GM12878 (cell line): ENCODE measurements around the gene HSPB8. TPM values are rescaled to one million over a fixed set of nuclear protein-coding genes. Genes with fewer than 3 reads are reported as not detected.

Experiments used
- ATAC-seq: fragments of 200-7000 bp; cut with Tn5 transposase; 3 replicates; pipeline ENCODE4 v1.9.1; 2020; ENCODE audit warnings: mild to moderate bottlenecking, moderate library complexity
- BruUV-seq: library from RNA; stranded (reverse); fragments of 400-500 nt; replicated peaks from 2 replicates; lab custom pipeline; 2021; lab: Mats Ljungman, UMichigan
- CTCF ChIA-PET: fragments of 300-600 bp; sonication (Branson Sonifier 250); formaldehyde crosslinking; extraction: SDS; loops from one replicate; lab custom pipeline; 2021; ENCODE audit warnings: inconsistent platforms; lab: Yijun Ruan, JAX
- POLR2A ChIA-PET: fragments of 350-600 bp; formaldehyde crosslinking; extraction: SDS; loops from one replicate; lab custom pipeline; 2021; ENCODE audit warnings: inconsistent platforms; lab: Charles Lee
- RAD21 ChIA-PET: fragments of 300-600 bp; sonication (Branson Sonifier 250); formaldehyde crosslinking; loops from one replicate; lab custom pipeline; 2023; ENCODE audit warnings: antibody characterized with exemption; ENCODE audit not compliant: unreplicated experiment; lab: Charles Lee
- SMC1A ChIA-PET: fragments of 300-600 bp; sonication (Branson Sonifier 250); formaldehyde crosslinking; loops from one replicate; lab custom pipeline; 2023; ENCODE audit not compliant: unreplicated experiment, uncharacterized antibody; lab: Charles Lee
- DNase-seq: peaks from one replicate; pipeline ENCODE4 v3.0.0-alpha.2; 2011; ENCODE audit warnings: low read depth, low spot score
- FAIRE-seq: peaks from 3 replicates; lab custom pipeline; 2011; peaks lifted over from hg19 to GRCh38; lab: Jason Lieb, UNC
- H2AFZ ChIP-seq: 2 replicates; pipeline ENCODE4 v1.6.0; 2011; ENCODE audit warnings: low read depth, low read length, control low read depth; ENCODE audit not compliant: control insufficient read depth
- H3K27ac ChIP-seq: 2 replicates; pipeline ENCODE4 v1.5.1; 2011; ENCODE audit warnings: control low read depth; ENCODE audit not compliant: control insufficient read depth, insufficient read depth
- H3K27me3 ChIP-seq, 2 experiments: replicated peaks in 1 of 2; 2 replicates each; pipeline versions ENCODE4 v1.6.0 to v1.6.1; 2011; ENCODE audit warnings: low read length in 1 of 2; ENCODE audit not compliant: control insufficient read depth in 2 of 2, insufficient read depth in 2 of 2
- H3K36me3 ChIP-seq, 2 experiments: 2 replicates each; pipeline ENCODE4 v1.5.1; 2011; ENCODE audit warnings: low read length in 1 of 2; ENCODE audit not compliant: control insufficient read depth in 2 of 2, insufficient read depth in 2 of 2
- H3K4me1 ChIP-seq: 2 replicates; pipeline ENCODE4 v1.6.1; 2011; ENCODE audit warnings: mild to moderate bottlenecking, low read length, moderate library complexity, mixed read lengths; ENCODE audit not compliant: control insufficient read depth, insufficient read depth
- H3K4me2 ChIP-seq: 2 replicates; pipeline ENCODE4 v1.6.0; 2011; ENCODE audit warnings: control low read depth; ENCODE audit not compliant: control insufficient read depth, insufficient read depth
- H3K4me3 ChIP-seq: fragments of 200-600 bp; sonication (generic); 2 replicates; pipeline ENCODE4 v1.5.1; 2016
- H3K79me2 ChIP-seq: 2 replicates; pipeline ENCODE4 v1.6.0; 2011; ENCODE audit warnings: low read length; ENCODE audit not compliant: control insufficient read depth, insufficient read depth
- H3K9ac ChIP-seq: 2 replicates; pipeline ENCODE4 v1.8.0; 2011; ENCODE audit warnings: low read length, control low read depth, mixed read lengths; ENCODE audit not compliant: control insufficient read depth, insufficient read depth
- H3K9me3 ChIP-seq: replicated peaks from 3 replicates; pipeline ENCODE4 v1.5.1; 2011; ENCODE audit warnings: mild to moderate bottlenecking, low read length; ENCODE audit not compliant: control insufficient read depth, insufficient read depth
- H4K20me1 ChIP-seq: 2 replicates; pipeline ENCODE4 v1.6.0; 2011; ENCODE audit not compliant: control insufficient read depth, insufficient read depth
- BACH1 ChIP-seq: fragments of 450-650 bp; IDR thresholded peaks from 2 replicates; pipeline ENCODE4 v1.6.1; 2017; ENCODE audit warnings: mild to moderate bottlenecking, borderline replicate concordance
- CBX3 ChIP-seq: fragments of 200-600 bp; sonication (generic); IDR thresholded peaks from 2 replicates; pipeline ENCODE4 v1.6.1; 2016; ENCODE audit warnings: low read depth, borderline replicate concordance
- CHD2 ChIP-seq: IDR thresholded peaks from 2 replicates; pipeline ENCODE4 v1.6.1; 2011; ENCODE audit warnings: low read depth, low read length, improper control_type of control experiment, borderline replicate concordance
- EZH2 ChIP-seq: IDR thresholded peaks from 2 replicates; pipeline ENCODE4 v1.6.1; 2012; ENCODE audit warnings: low read depth, mild to moderate bottlenecking, control low read depth, inconsistent platforms, low read length, borderline replicate concordance; ENCODE audit not compliant: control insufficient read depth
- KLF5 ChIP-seq: fragments of 450-650 bp; IDR thresholded peaks from 2 replicates; pipeline ENCODE4 v1.6.1; 2014; ENCODE audit warnings: mild to moderate bottlenecking; ENCODE audit not compliant: partially characterized antibody
- PAX5 ChIP-seq: IDR thresholded peaks from 2 replicates; pipeline ENCODE4 v1.6.1; 2011; ENCODE audit warnings: low read depth, low read length, borderline replicate concordance
- PRDM15 ChIP-seq: fragments of 450-650 bp; formaldehyde crosslinking; IDR thresholded peaks from 2 replicates; pipeline ENCODE4 v1.4.0; 2020; ENCODE audit warnings: mild to moderate bottlenecking, moderate library complexity
- RB1 ChIP-seq: fragments of 450-650 bp; formaldehyde crosslinking; IDR thresholded peaks from 2 replicates; pipeline ENCODE4 v1.6.1; 2017; ENCODE audit warnings: mild to moderate bottlenecking, borderline replicate concordance
- RBBP5 ChIP-seq: fragments of 200-600 bp; sonication (generic); conservative IDR thresholded peaks from 2 replicates; pipeline ENCODE4 v1.6.1; 2016
- RELA ChIP-seq: fragments of 450-650 bp; IDR thresholded peaks from 2 replicates; pipeline ENCODE4 v1.8.0; 2014; ENCODE audit warnings: borderline replicate concordance; ENCODE audit not compliant: partially characterized antibody
- SMC3 ChIP-seq: IDR thresholded peaks from 2 replicates; pipeline ENCODE4 v1.6.1; 2011; ENCODE audit warnings: low read length, improper control_type of control experiment, borderline replicate concordance
- ZBED1 ChIP-seq: IDR thresholded peaks from 2 replicates; pipeline ENCODE4 v1.6.1; 2016; ENCODE audit warnings: borderline replicate concordance
- ZNF217 ChIP-seq: fragments of 450-650 bp; IDR thresholded peaks from 2 replicates; pipeline ENCODE4 v1.6.1; 2017; ENCODE audit warnings: antibody characterized with exemption, mild to moderate bottlenecking
- ZNF24 ChIP-seq: fragments of 450-650 bp; IDR thresholded peaks from 2 replicates; pipeline ENCODE4 v1.6.1; 2017; ENCODE audit warnings: antibody characterized with exemption, mild to moderate bottlenecking
- WGBS: methylation state at CpG from one replicate; pipeline ENCODE4 v1.1.6; 2016; ENCODE audit warnings: low lambda C conversion rate; ENCODE audit not compliant: insufficient replicate concordance, insufficient coverage; ENCODE audit errors: missing lambda C conversion rate; 5-methylcytosine and 5-hydroxymethylcytosine counted together
- in situ Hi-C: fragments of 300-500 bp; cut with MboI; formaldehyde crosslinking; loops from 9 replicates; pipeline ENCODE4 v1.14.3; 2018; ENCODE audit warnings: mixed read lengths
- intact Hi-C: fragments of 100-400 bp; cut with micrococcal nuclease; formaldehyde crosslinking; loops from one replicate; pipeline ENCODE4 v1.14.2; 2022; ENCODE audit not compliant: unreplicated experiment
- polyA plus RNA-seq, 11 experiments: library from polyadenylated mRNA; depleted of rRNA in 4 of 11; unstranded in 6 of 11; stranded (reverse) in 5 of 11; fragments of >200 nt; fragmentation: Nextera tagmentation in 4 of 11; fragmentation: Illumina TruSeq in 1 of 11; extraction: Ambion mirVana in 4 of 11; extraction: Trizol in 1 of 11; gene quantifications; 1 replicate in 1 of 11; 2 replicates in 10 of 11; pipeline versions ENCODE4 v1.2.1 to v1.2.3, GENCODE V29; 2011 to 2016; ENCODE audit warnings: inconsistent platforms in 2 of 11, missing spikeins in 2 of 11, low read depth in 1 of 11
- total RNA-seq, 4 experiments: library from RNA; depleted of rRNA in 3 of 4; stranded (reverse); fragments of >200 nt in 3 of 4; fragmentation: Illumina TruSeq in 1 of 4; extraction: Trizol in 1 of 4; gene quantifications; 2 replicates each; pipeline versions ENCODE4 v1.2.1 to v1.2.3, GENCODE V29; 2013 to 2021
- TF ChIP-seq, protein P1 (sequence below): IDR thresholded peaks from 2 replicates; pipeline ENCODE4 v1.6.1; 2011; ENCODE audit warnings: borderline replicate concordance, low read depth, mild to moderate bottlenecking, moderate library complexity, low read length; ENCODE audit not compliant: insufficient read depth, poor library complexity, severe bottlenecking
- TF ChIP-seq, protein P2 (sequence below): fragments of 450-650 bp; conservative IDR thresholded peaks from 2 replicates; pipeline ENCODE4 v1.6.1; 2017; ENCODE audit warnings: mild to moderate bottlenecking, moderate library complexity
- TF ChIP-seq, protein P3 (sequence below): IDR thresholded peaks from 2 replicates; pipeline ENCODE4 v1.6.1; 2012; ENCODE audit warnings: low read depth, low read length, improper control_type of control experiment

Gene HSPB8
- total and polyA plus RNA-seq, 10 of the 15 experiments (the other 5 are each of a cell fraction or from before 2014, with no cell fraction given) = 0.10 TPM; not detected in 9

DNA sequence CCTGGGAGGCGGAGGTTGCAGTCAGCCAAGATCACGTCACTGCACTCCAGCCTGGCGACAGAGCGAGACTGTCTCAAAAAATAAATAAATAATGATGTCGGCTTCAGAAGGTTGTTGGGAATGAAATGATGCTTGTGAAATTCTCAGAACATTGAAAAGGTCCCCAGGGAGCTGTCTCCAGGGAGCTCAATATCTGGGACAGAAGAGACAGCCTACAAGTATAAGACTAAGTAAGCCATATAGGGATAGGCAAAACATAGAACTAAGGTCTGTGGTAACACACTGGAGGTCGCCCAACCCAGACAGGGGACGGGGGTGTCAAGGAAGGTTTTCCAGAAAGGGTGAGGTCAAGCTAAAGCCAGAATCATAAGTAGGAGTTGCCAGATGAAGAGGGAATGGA lies 29.5 kb upstream of the HSPB8 start (continued):
- TF ChIP-seq, protein P1, sequence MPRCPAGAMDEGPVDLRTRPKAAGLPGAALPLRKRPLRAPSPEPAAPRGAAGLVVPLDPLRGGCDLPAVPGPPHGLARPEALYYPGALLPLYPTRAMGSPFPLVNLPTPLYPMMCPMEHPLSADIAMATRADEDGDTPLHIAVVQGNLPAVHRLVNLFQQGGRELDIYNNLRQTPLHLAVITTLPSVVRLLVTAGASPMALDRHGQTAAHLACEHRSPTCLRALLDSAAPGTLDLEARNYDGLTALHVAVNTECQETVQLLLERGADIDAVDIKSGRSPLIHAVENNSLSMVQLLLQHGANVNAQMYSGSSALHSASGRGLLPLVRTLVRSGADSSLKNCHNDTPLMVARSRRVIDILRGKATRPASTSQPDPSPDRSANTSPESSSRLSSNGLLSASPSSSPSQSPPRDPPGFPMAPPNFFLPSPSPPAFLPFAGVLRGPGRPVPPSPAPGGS = no peak
- no peak for TF ChIP-seq ZBED1
- TF ChIP-seq, protein P2, sequence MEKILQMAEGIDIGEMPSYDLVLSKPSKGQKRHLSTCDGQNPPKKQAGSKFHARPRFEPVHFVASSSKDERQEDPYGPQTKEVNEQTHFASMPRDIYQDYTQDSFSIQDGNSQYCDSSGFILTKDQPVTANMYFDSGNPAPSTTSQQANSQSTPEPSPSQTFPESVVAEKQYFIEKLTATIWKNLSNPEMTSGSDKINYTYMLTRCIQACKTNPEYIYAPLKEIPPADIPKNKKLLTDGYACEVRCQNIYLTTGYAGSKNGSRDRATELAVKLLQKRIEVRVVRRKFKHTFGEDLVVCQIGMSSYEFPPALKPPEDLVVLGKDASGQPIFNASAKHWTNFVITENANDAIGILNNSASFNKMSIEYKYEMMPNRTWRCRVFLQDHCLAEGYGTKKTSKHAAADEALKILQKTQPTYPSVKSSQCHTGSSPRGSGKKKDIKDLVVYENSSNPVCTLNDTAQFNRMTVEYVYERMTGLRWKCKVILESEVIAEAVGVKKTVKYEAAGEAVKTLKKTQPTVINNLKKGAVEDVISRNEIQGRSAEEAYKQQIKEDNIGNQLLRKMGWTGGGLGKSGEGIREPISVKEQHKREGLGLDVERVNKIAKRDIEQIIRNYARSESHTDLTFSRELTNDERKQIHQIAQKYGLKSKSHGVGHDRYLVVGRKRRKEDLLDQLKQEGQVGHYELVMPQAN = no peak
- TF ChIP-seq CHD2 = no peak
- no peak for TF ChIP-seq KLF5
- TF ChIP-seq, protein P3, sequence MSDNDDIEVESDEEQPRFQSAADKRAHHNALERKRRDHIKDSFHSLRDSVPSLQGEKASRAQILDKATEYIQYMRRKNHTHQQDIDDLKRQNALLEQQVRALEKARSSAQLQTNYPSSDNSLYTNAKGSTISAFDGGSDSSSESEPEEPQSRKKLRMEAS = no peak

DNA sequence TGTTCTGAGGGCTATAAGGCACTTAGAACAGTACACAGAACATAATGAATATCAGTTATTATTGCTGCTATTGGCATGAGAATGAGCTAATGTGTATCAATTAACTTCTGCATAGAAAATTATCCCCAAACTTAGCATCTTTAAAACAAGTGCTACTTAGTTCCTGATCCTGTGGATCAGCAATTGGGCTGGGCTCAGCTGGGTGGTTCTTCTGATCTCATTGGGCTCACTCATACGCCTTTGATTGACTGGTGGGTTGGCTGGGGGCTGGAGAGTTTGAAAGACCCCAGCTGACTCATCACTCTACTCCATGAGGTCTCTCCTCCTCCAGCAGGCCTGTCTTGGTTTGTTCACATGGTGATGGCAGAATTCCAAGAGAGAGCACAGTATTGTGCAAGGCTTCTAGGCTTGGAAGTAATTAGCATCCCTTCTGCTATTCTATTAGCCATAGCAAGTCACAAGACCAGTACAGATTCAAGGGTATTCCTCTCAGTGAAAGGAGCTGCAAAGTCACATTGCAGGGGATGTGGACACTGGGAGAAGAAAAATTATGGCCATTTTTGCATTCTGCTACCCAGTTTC lies 27.2 kb upstream of the HSPB8 start:
- in situ Hi-C loops (no loop called here), intact Hi-C loops (no loop called here)
- 4% methylated on average over 1 of the region's 1 CpG for WGBS
- CTCF ChIA-PET = no interaction called here
- no peak overlapping the region for H3K9ac ChIP-seq
- RAD21 ChIA-PET = no interaction called here
- no peaks in the 10 kb centered on the region for H3K9me3 ChIP-seq
- POLR2A ChIA-PET = no interaction called here
- no peaks in the 10 kb centered on the region; a peak in 1 of 4 replicates for H3K27me3 ChIP-seq
- H4K20me1 ChIP-seq = no peaks in the 10 kb centered on the region
- H3K79me2 ChIP-seq = no peaks in the 10 kb centered on the region
- H3K27ac ChIP-seq = no peak overlapping the region
- BruUV-seq = no TSS peak
- H3K4me1 ChIP-seq = no peaks in the 10 kb centered on the region
- no peaks in the 10 kb centered on the region for H3K36me3 ChIP-seq
- no peak for DNase-seq
- no peak for FAIRE-seq
- no peak overlapping the region for H3K4me2 ChIP-seq
- H2AFZ ChIP-seq = no peak overlapping the region
- SMC1A ChIA-PET = no interaction called here
- ATAC-seq = no peak
- no peak overlapping the region for H3K4me3 ChIP-seq
- TF ChIP-seq ZNF217 (no peak), PRDM15 (no peak), BACH1 (no peak), CBX3 (no peak), RB1 (no peak), SMC3 (no peak), RBBP5 (no peak), RELA (no peak), ZNF24 (no peak), EZH2 (no peak), CHD2 (no peak), PAX5 (no peak)
